Fibroblast of the aortic adventitia (primary cell): ENCODE results near the gene CBX5. TPM values are rescaled to one million over a fixed set of nuclear protein-coding genes. Genes with fewer than 3 reads are reported as not detected.
A peak's percentile ranks its signal among the peaks of the same experiment; 100 is the strongest.
"Not testable (repeated sequence)": the region's sequence is repeated elsewhere in the genome, so short reads cannot be mapped to it uniquely, and the experiment has no call there.

Experiments used
- DNase-seq: peaks from one replicate; pipeline ENCODE4 v3.0.0-alpha.2; 2010; ENCODE audit warnings: low read depth
- H3K4me3 ChIP-seq: 2 replicates; pipeline ENCODE4 v1.5.1; 2011; ENCODE audit warnings: low read depth, mild to moderate bottlenecking, control low read depth, low read length, moderate library complexity
- total RNA-seq: library from RNA; depleted of rRNA; stranded (reverse); fragments of >200 nt; gene quantifications from 2 replicates; pipeline ENCODE4 v1.2.3, GENCODE V29; 2012; ENCODE audit warnings: low replicate concordance
- TF ChIP-seq, protein P1 (sequence below): IDR thresholded peaks from 2 replicates; pipeline ENCODE4 v1.5.1; 2011; ENCODE audit warnings: mild to moderate bottlenecking, low read length, control low read depth, inconsistent platforms; ENCODE audit not compliant: insufficient read depth

Gene CBX5
- total RNA-seq, 1 donor, result 114 TPM

- TF ChIP-seq, protein P1, sequence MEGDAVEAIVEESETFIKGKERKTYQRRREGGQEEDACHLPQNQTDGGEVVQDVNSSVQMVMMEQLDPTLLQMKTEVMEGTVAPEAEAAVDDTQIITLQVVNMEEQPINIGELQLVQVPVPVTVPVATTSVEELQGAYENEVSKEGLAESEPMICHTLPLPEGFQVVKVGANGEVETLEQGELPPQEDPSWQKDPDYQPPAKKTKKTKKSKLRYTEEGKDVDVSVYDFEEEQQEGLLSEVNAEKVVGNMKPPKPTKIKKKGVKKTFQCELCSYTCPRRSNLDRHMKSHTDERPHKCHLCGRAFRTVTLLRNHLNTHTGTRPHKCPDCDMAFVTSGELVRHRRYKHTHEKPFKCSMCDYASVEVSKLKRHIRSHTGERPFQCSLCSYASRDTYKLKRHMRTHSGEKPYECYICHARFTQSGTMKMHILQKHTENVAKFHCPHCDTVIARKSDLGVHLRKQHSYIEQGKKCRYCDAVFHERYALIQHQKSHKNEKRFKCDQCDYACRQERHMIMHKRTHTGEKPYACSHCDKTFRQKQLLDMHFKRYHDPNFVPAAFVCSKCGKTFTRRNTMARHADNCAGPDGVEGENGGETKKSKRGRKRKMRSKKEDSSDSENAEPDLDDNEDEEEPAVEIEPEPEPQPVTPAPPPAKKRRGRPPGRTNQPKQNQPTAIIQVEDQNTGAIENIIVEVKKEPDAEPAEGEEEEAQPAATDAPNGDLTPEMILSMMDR, result no peak
- no peak for DNase-seq
- H3K4me3 ChIP-seq, result no peak overlapping the region
Observed at GRCh38 chr12:54246011-54246641, 33.8 kb downstream of the CBX5 start.

- no peak for DNase-seq
Observed at GRCh38 chr12:54240971-54241588, 38.8 kb downstream of the CBX5 start.

GRCh38 chr12:54240129-54240528 is 39.8 kb downstream of the CBX5 start:
- TF ChIP-seq, protein P1, result no peak
- H3K4me3 ChIP-seq, result no peak overlapping the region
- no peak for DNase-seq

More at GRCh38 chr12:54240971-54241588, 38.8 kb downstream of the CBX5 start:
- no peak overlapping the region for H3K4me3 ChIP-seq
- TF ChIP-seq, protein P1, result no peak

DNA sequence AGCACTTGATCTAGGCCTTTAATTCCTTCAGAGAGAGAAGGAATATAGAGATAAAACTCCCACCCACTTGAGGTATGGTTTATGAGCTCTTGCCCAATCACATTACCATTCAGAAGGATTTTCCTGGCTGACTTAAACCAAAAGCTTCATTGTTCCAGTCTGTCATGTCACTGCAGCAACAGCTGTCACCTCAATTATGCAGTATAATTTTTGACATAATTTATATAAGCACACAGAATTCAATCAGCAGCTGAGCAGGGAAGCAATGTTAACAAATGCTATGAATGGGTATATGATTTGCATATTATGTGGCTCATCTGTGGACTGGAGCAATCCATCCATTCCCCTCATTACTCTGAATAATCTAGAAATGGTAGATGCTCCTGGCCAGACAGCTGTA is 40.3 kb downstream of the CBX5 start:
- no peak overlapping the region for H3K4me3 ChIP-seq
- DNase-seq, result no peak
- TF ChIP-seq, protein P1, result no peak

- no peak for DNase-seq
- H3K4me3 ChIP-seq, result no peak overlapping the region
- TF ChIP-seq, protein P1, result no peak
Observed at GRCh38 chr12:54238531-54238930, 41.4 kb downstream of the CBX5 start.

DNA sequence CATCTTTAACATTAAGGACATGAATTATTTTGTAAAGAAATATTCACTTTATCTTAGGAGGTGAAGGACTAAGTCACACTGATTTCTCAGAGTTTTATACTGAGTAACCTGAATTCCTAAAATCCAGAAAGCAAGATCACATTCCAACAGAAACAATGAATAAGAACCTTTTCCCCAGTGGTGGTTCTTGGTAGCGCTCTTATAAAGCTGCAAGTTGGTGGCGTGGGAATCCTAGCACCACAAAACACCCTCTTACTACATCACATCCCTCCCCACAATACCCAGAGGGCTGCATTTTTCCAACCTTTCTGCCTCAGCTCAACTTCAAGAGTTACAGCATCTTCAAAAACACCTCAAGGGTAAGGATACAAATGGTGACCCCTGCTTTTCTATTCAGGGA is 47.1 kb downstream of the CBX5 start:
- H3K4me3 ChIP-seq, result no peak overlapping the region
- TF ChIP-seq, protein P1, result peak; percentile 61
- DNase-seq, result peak; percentile 85

- not testable (repeated sequence) for DNase-seq, H3K4me3 ChIP-seq
Observed at GRCh38 chr12:54231269-54231668, 48.7 kb downstream of the CBX5 start.
